K562 (cell line): ENCODE data around the gene TMEM116. TPM values are rescaled to one million over a fixed set of nuclear protein-coding genes. Genes with fewer than 3 reads are reported as not detected.

Source experiments
- EZH2 ChIP-seq: IDR thresholded peaks from 2 replicates; pipeline ENCODE4 v1.6.1; 2012; ENCODE audit warnings: low read depth, mild to moderate bottlenecking, inconsistent platforms, low read length, borderline replicate concordance
- HDAC2 ChIP-seq: fragments of 450-650 bp; IDR thresholded peaks from 2 replicates; pipeline ENCODE4 v1.6.1; 2016; ENCODE audit warnings: mild to moderate bottlenecking
- HNRNPL ChIP-seq: fragments of 200-400 bp; formaldehyde crosslinking; IDR thresholded peaks from 2 replicates; pipeline ENCODE4 v1.6.1; 2017; ENCODE audit warnings: low read depth, mild to moderate bottlenecking, low read length
- KDM1A ChIP-seq, 2 experiments: fragments of 450-650 bp; IDR thresholded peaks; 2 replicates each; pipeline ENCODE4 v1.6.1; 2016; ENCODE audit warnings: mild to moderate bottlenecking in 2 of 2
- RB1 ChIP-seq: fragments of 450-650 bp; IDR thresholded peaks from 2 replicates; pipeline ENCODE4 v1.6.1; 2017; ENCODE audit warnings: low read depth, mild to moderate bottlenecking
- RBM14 ChIP-seq: fragments of 200-400 bp; formaldehyde crosslinking; IDR thresholded peaks from 2 replicates; pipeline ENCODE4 v1.6.1; 2018; ENCODE audit warnings: low read depth, mild to moderate bottlenecking, low read length, moderate library complexity, borderline replicate concordance; ENCODE audit not compliant: insufficient read depth
- XRCC3 ChIP-seq: fragments of 450-650 bp; IDR thresholded peaks from 2 replicates; pipeline ENCODE4 v1.6.1; 2017; ENCODE audit warnings: mild to moderate bottlenecking, moderate library complexity
- polyA plus RNA-seq, 8 experiments: library from polyadenylated mRNA; depleted of rRNA in 4 of 8; stranded (reverse) in 5 of 8; unstranded in 3 of 8; fragments of >200 nt; fragmentation: Nextera tagmentation in 2 of 8; fragmentation: Illumina TruSeq in 1 of 8; extraction: Ambion mirVana in 2 of 8; extraction: Trizol in 1 of 8; gene quantifications; 2 replicates each; pipeline versions ENCODE4 v1.2.1 to v1.2.3, GENCODE V29; 2011 to 2014; ENCODE audit warnings: inconsistent platforms in 1 of 8, missing spikeins in 1 of 8
- total RNA-seq, 7 experiments: library from RNA; depleted of rRNA in 6 of 7; stranded (reverse); fragments of >200 nt in 6 of 7; fragmentation: Illumina TruSeq in 2 of 7; extraction: Trizol in 2 of 7; gene quantifications; 2 replicates each; pipeline versions ENCODE4 v1.2.1 to v1.2.3, GENCODE V29; 2011 to 2021; ENCODE audit warnings: low replicate concordance in 1 of 7
- TF ChIP-seq, protein P1 (sequence below): fragments of 450-650 bp; formaldehyde crosslinking; conservative IDR thresholded peaks from 2 replicates; pipeline ENCODE4 v1.4.0; 2022; ENCODE audit warnings: mild to moderate bottlenecking, missing genetic modification characterization
- TF ChIP-seq, protein P2 (sequence below): fragments of 450-650 bp; IDR thresholded peaks from 2 replicates; pipeline ENCODE4 v1.6.1; 2016; ENCODE audit warnings: low read depth

Gene TMEM116
- total and polyA plus RNA-seq, 9 of the 15 experiments (the other 6 are each of a cell fraction or from before 2014, with no cell fraction given): 5.2 to 78.6 (median 13.9) TPM

GRCh38 chr12:112005419-112006395 is 7.3 kb downstream of the TMEM116 start (continued):
- no peak for TF ChIP-seq RBM14
- TF ChIP-seq KDM1A (IDR thresholded peaks at IDR 0.05): peak in 1 of 2 experiments; percentile 27; a peak in 2 of 4 replicates
- peak; percentile 68; the same call in 1 of the 2 replicates for TF ChIP-seq HDAC2
- TF ChIP-seq, protein P1, sequence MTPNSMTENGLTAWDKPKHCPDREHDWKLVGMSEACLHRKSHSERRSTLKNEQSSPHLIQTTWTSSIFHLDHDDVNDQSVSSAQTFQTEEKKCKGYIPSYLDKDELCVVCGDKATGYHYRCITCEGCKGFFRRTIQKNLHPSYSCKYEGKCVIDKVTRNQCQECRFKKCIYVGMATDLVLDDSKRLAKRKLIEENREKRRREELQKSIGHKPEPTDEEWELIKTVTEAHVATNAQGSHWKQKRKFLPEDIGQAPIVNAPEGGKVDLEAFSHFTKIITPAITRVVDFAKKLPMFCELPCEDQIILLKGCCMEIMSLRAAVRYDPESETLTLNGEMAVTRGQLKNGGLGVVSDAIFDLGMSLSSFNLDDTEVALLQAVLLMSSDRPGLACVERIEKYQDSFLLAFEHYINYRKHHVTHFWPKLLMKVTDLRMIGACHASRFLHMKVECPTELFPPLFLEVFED: 0 out of 2 replicates have a peak, but pooled peaks have one; percentile 57
- TF ChIP-seq, protein P2, sequence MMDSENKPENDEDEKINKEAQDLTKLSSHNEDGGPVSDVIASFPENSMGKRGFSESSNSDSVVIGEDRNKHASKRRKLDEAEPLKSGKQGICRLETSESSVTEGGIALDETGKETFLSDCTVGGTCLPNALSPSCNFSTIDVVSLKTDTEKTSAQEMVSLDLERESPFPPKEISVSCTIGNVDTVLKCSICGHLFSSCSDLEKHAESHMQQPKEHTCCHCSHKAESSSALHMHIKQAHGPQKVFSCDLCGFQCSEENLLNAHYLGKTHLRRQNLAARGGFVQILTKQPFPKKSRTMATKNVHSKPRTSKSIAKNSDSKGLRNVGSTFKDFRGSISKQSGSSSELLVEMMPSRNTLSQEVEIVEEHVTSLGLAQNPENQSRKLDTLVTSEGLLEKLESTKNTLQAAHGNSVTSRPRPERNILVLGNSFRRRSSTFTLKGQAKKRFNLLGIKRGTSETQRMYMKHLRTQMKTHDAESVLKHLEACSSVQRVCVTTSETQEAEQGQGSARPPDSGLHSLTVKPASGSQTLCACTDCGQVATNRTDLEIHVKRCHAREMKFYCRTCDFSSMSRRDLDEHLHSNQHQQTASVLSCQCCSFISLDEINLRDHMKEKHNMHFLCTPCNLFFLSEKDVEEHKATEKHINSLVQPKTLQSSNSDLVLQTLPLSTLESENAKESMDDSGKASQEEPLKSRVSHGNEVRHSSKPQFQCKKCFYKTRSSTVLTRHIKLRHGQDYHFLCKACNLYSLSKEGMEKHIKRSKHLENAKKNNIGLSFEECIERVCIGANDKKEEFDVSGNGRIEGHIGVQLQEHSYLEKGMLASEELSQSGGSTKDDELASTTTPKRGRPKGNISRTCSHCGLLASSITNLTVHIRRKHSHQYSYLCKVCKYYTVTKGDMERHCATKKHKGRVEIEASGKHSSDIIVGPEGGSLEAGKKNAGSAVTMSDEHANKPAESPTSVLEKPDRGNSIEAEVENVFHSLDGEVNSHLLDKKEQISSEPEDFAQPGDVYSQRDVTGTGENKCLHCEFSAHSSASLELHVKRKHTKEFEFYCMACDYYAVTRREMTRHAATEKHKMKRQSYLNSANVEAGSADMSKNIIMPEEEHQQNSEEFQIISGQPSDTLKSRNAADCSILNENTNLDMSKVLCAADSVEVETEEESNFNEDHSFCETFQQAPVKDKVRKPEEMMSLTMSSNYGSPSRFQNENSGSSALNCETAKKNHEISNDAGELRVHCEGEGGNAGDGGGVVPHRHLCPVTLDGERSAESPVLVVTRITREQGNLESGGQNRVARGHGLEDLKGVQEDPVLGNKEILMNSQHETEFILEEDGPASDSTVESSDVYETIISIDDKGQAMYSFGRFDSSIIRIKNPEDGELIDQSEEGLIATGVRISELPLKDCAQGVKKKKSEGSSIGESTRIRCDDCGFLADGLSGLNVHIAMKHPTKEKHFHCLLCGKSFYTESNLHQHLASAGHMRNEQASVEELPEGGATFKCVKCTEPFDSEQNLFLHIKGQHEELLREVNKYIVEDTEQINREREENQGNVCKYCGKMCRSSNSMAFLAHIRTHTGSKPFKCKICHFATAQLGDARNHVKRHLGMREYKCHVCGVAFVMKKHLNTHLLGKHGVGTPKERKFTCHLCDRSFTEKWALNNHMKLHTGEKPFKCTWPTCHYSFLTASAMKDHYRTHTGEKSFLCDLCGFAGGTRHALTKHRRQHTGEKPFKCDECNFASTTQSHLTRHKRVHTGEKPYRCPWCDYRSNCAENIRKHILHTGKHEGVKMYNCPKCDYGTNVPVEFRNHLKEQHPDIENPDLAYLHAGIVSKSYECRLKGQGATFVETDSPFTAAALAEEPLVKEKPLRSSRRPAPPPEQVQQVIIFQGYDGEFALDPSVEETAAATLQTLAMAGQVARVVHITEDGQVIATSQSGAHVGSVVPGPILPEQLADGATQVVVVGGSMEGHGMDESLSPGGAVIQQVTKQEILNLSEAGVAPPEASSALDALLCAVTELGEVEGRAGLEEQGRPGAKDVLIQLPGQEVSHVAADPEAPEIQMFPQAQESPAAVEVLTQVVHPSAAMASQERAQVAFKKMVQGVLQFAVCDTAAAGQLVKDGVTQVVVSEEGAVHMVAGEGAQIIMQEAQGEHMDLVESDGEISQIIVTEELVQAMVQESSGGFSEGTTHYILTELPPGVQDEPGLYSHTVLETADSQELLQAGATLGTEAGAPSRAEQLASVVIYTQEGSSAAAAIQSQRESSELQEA: peak; percentile 43; the same call in 1 of the 2 replicates
- TF ChIP-seq EZH2: no peak
- no peak for TF ChIP-seq RB1
- no peak for TF ChIP-seq HNRNPL
- TF ChIP-seq XRCC3: no peak
